A673 (cell line): ENCODE data around the gene IKBKE. TPM values are rescaled to one million over a fixed set of nuclear protein-coding genes. Genes with fewer than 3 reads are reported as not detected.

ENCODE experiments used
- BruUV-seq: library from RNA; stranded (reverse); fragments of 400-500 nt; replicated peaks from 2 replicates; lab custom pipeline; 2021; lab: Mats Ljungman, UMichigan
- CTCF ChIA-PET: fragments of 300-600 bp; sonication (Branson Sonifier 250); formaldehyde crosslinking; loops from one replicate; lab custom pipeline; 2022; ENCODE audit warnings: antibody characterized with exemption; lab: Charles Lee
- POLR2A ChIA-PET: fragments of 300-600 bp; sonication (Branson Sonifier 250); formaldehyde crosslinking; loops from one replicate; lab custom pipeline; 2022; ENCODE audit warnings: antibody characterized with exemption; ENCODE audit not compliant: low non-redundant PET; lab: Charles Lee
- DNase-seq: peaks from one replicate; pipeline ENCODE4 v3.0.0-alpha.2; 2015; ENCODE audit warnings: low spot score
- H3K27ac ChIP-seq: fragments of 200-600 bp; sonication (generic); 2 replicates; pipeline ENCODE4 v1.5.1; 2016; ENCODE audit warnings: mixed run types, low read depth, mild to moderate bottlenecking, mixed read lengths, antibody characterized with exemption, low read length; ENCODE audit not compliant: poor library complexity, severe bottlenecking
- H3K27me3 ChIP-seq: fragments of 200-600 bp; sonication (generic); replicated peaks from 2 replicates; pipeline ENCODE4 v1.6.1; 2017; ENCODE audit warnings: mixed run types, low read depth, mild to moderate bottlenecking, mixed read lengths, antibody characterized with exemption, low read length; ENCODE audit not compliant: insufficient read depth, poor library complexity
- H3K36me3 ChIP-seq: fragments of 200-600 bp; sonication (generic); 2 replicates; pipeline ENCODE4 v1.6.1; 2016; ENCODE audit warnings: mixed run types, mild to moderate bottlenecking, mixed read lengths, antibody characterized with exemption, low read length; ENCODE audit not compliant: insufficient read depth, poor library complexity, severe bottlenecking
- H3K4me1 ChIP-seq: fragments of 200-600 bp; sonication (generic); 2 replicates; pipeline ENCODE4 v1.6.1; 2017; ENCODE audit warnings: mixed run types, mild to moderate bottlenecking, mixed read lengths, antibody characterized with exemption, low read length; ENCODE audit not compliant: insufficient read depth, poor library complexity, severe bottlenecking
- H3K4me3 ChIP-seq: fragments of 200-600 bp; sonication (generic); 2 replicates; pipeline ENCODE4 v1.5.1; 2016; ENCODE audit warnings: low read depth, mixed run types, mild to moderate bottlenecking, mixed read lengths, low read length; ENCODE audit not compliant: poor library complexity, severe bottlenecking
- H3K9me3 ChIP-seq: fragments of 200-600 bp; sonication (generic); 2 replicates; pipeline ENCODE4 v1.6.1; 2016; ENCODE audit warnings: mixed run types, low read depth, mild to moderate bottlenecking, mixed read lengths, antibody characterized with exemption, low read length; ENCODE audit not compliant: poor library complexity, severe bottlenecking
- CTCF ChIP-seq: fragments of 300-800, 200-600 bp; sonication (generic); conservative IDR thresholded peaks from 2 replicates; pipeline ENCODE4 v1.5.1; 2017; ENCODE audit warnings: low read depth, mild to moderate bottlenecking, antibody characterized with exemption, low read length, moderate library complexity, mixed read lengths
- EZH2 ChIP-seq: fragments of 200-600 bp; sonication (generic); IDR thresholded peaks from 2 replicates; pipeline ENCODE4 v1.6.1; 2017; ENCODE audit warnings: borderline replicate concordance, low read depth, mild to moderate bottlenecking, mixed read lengths, antibody characterized with exemption, low read length; ENCODE audit not compliant: poor library complexity, severe bottlenecking
- intact Hi-C: fragments of 100-400 bp; cut with micrococcal nuclease; formaldehyde crosslinking; loops from one replicate; pipeline ENCODE4 v1.10.0; 2022; ENCODE audit not compliant: unreplicated experiment
- total RNA-seq: library from RNA; stranded (reverse); gene quantifications from 2 replicates; pipeline ENCODE4 v1.2.3, GENCODE V29; 2021

The IKBKE gene
- total RNA-seq, 1 experiment from 2014 or later: 2.9 TPM

- no TSS peak for BruUV-seq
Observed at GRCh38 chr1:206509612-206510257, 39.5 kb downstream of the IKBKE start.

GRCh38 chr1:206510371-206510770 lies 40.1 kb downstream of the IKBKE start:
- TF ChIP-seq EZH2 (no peak), CTCF (no peak)
- Histone ChIP-seq H3K27me3 (peaks cover 39% of the 10 kb centered on the region), H3K9me3 (no peaks in the 10 kb centered on the region), H3K36me3 (no peaks in the 10 kb centered on the region), H3K4me3 (no peak overlapping the region), H3K4me1 (peaks cover 10% of the 10 kb centered on the region), H3K27ac (no peak overlapping the region)
- ChIA-PET CTCF (no interaction called here), POLR2A (no interaction called here)
- intact Hi-C loops: no loop called here
- DNase-seq: no peak
- no TSS peak for BruUV-seq

More at GRCh38 chr1:206509612-206510257, 39.5 kb downstream of the IKBKE start:
- TF ChIP-seq CTCF: no peak
- TF ChIP-seq EZH2: no peak
- peaks cover 46% of the 10 kb centered on the region for H3K27me3 ChIP-seq
- CTCF ChIA-PET: no interaction called here
- POLR2A ChIA-PET: no interaction called here
- no peak for DNase-seq
- H3K27ac ChIP-seq: no peak overlapping the region
- peaks cover 10% of the 10 kb centered on the region for H3K4me1 ChIP-seq
- intact Hi-C loops: no loop called here
- H3K9me3 ChIP-seq: no peaks in the 10 kb centered on the region
- no peaks in the 10 kb centered on the region for H3K36me3 ChIP-seq
- no peak overlapping the region for H3K4me3 ChIP-seq

DNA sequence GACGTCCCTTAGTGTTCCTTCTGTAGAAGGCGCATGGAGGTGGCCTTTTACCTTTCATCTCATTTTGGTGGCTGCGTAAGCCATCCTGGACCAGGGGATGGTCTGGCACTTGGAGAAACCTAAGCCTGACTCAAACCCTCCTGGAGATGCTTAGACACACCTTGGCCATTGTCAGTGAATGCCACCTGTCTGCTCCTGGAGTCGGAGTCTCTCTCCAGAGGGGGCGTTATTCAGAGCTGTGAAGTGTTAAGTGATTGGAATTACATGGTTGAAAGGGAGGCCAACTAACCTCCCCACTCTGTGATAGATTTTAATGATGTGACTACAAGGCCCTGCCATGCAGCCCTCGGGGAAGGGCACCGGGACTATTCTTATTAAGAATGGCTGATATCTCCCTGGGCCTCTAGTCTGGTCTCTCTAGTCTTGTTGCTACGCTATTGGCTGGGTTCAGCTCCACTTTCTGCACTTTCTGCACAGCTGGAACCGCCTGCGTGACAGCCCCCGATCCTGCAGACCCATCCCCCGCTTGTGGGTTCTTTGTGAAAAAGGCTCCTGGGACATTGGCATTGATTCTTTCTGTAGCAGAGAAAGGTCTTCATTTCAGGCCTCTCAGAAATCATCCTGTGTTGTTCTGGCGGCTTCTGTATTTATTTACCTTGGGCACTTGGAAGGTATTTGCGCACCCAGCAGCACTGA lies 41.2 kb downstream of the IKBKE start:
- POLR2A ChIA-PET: no interaction called here
- intact Hi-C loops: no loop called here
- H3K9me3 ChIP-seq: no peaks in the 10 kb centered on the region

More for the DNA sequence above, 41.2 kb downstream of the IKBKE start:
- H3K27me3 ChIP-seq: peaks cover 29% of the 10 kb centered on the region
- no TSS peak for BruUV-seq
- H3K4me3 ChIP-seq: no peak overlapping the region
- CTCF ChIA-PET: no interaction called here
- TF ChIP-seq CTCF (no peak), EZH2 (no peak)
- peaks cover 10% of the 10 kb centered on the region for H3K4me1 ChIP-seq
- no peak overlapping the region for H3K27ac ChIP-seq
- no peak for DNase-seq
- no peaks in the 10 kb centered on the region for H3K36me3 ChIP-seq
